ENCODE results near the gene PEAK3. TPM values are rescaled to one million over a fixed set of nuclear protein-coding genes. Genes with fewer than 3 reads are reported as not detected.

The PEAK3 gene
- total RNA-seq, 1 donor: under 0.01 TPM

- DNase-seq (ENCODE audit: low read depth): peak; percentile 97
- TF ChIP-seq CTCF (IDR thresholded peaks at IDR 0.05; ENCODE audit: insufficient read depth, low read depth, low read length): peak; percentile 5
- peak overlapping the region; percentile 99 for H3K4me3 ChIP-seq (ENCODE audit: low read depth, low read length)
Observed at GRCh38 chr19:2269244-2270156, 12.5 kb downstream of the PEAK3 start.

GRCh38 chr19:2268861-2269243 lies 13.1 kb downstream of the PEAK3 start:
- no peak for TF ChIP-seq CTCF (IDR thresholded peaks at IDR 0.05; ENCODE audit: insufficient read depth, low read depth, low read length)
- DNase-seq (ENCODE audit: low read depth): no peak
- peak overlapping the region; percentile 76 for H3K4me3 ChIP-seq (ENCODE audit: low read depth, low read length)

- no peak for TF ChIP-seq CTCF (IDR thresholded peaks at IDR 0.05; ENCODE audit: insufficient read depth, low read depth, low read length)
- H3K4me3 ChIP-seq (ENCODE audit: low read depth, low read length): peak overlapping the region; percentile 76
- no peak for DNase-seq (ENCODE audit: low read depth)
Observed at GRCh38 chr19:2268480-2268830, 13.5 kb downstream of the PEAK3 start.

- no peak overlapping the region for H3K4me3 ChIP-seq (ENCODE audit: low read depth, low read length)
- no peak for TF ChIP-seq CTCF (IDR thresholded peaks at IDR 0.05; ENCODE audit: insufficient read depth, low read depth, low read length)
- DNase-seq (ENCODE audit: low read depth): peak; percentile 82
Observed at GRCh38 chr19:2266183-2266993, 15.6 kb downstream of the PEAK3 start.

GRCh38 chr19:2261438-2262172 lies 20.4 kb downstream of the PEAK3 start:
- DNase-seq (ENCODE audit: low read depth): peak; percentile 43
- peak; percentile 67 for TF ChIP-seq CTCF (IDR thresholded peaks at IDR 0.05; ENCODE audit: insufficient read depth, low read depth, low read length)
- H3K4me3 ChIP-seq (ENCODE audit: low read depth, low read length): no peak overlapping the region

GRCh38 chr19:2260341-2260805 lies 21.6 kb downstream of the PEAK3 start:
- TF ChIP-seq CTCF (IDR thresholded peaks at IDR 0.05; ENCODE audit: insufficient read depth, low read depth, low read length): no peak
- H3K4me3 ChIP-seq (ENCODE audit: low read depth, low read length): no peak overlapping the region
- DNase-seq (ENCODE audit: low read depth): peak; percentile 58
